Mammary epithelial cell (primary cell): ENCODE results near the gene ARID3B.

Experiments used
- CTCF ChIP-seq, 2 donors: IDR thresholded peaks in 1 of 2; conservative IDR thresholded peaks in 1 of 2; 2 replicates each; pipeline ENCODE4 v1.5.1; 2011 to 2012; ENCODE audit warnings: inconsistent platforms in 2 of 2, low read length in 2 of 2, mild to moderate bottlenecking in 2 of 2, control low read depth in 1 of 2, low read depth in 1 of 2; ENCODE audit not compliant: insufficient read depth in 1 of 2; ENCODE audit errors: extremely low read depth in 1 of 2
- EZH2 ChIP-seq: IDR thresholded peaks from 2 replicates; pipeline ENCODE4 v1.6.1; 2012; ENCODE audit warnings: low read length, inconsistent platforms, borderline replicate concordance

DNA sequence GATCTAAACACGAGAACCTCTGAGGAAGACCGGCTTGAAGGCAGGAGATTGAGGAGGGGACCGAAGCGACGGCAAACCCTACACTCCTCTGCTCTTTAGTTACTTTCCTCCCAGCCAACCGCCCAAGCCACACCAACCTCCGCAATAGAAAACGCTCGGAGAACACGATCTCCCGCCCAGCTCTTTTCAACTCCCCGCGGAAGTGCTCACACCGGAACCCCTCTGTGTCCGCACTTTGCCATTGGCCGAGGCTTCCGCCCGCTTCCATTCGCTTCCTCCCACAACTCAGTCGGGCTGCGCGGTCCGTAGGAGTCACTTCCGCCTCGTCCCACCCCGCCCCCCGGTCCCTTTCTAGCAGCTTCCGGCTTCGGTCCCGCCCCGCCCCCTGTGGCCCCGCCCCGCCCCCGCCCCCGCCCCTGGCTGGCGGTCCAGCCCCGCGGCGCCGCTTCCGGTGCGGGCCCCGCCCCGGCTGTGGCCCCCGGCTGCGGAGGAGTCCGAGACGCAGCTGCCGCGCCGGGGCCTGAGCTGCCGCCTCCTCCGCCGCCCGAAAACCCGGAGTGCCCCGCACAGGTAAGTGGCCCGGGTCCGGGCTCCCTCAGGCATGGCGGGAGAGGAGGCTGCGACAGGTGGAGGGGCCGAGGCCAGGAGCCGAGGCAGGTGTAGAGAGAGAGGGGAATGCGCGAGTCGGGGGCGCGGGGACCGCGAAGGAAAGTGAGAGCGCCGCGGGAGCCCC is at the start of gene ARID3B:
- TF ChIP-seq EZH2 (no peak), CTCF (conservative IDR thresholded peaks at IDR 0.05 in 1 of 2, IDR thresholded peaks at IDR 0.05 in 1 of 2; ENCODE audit: extremely low read depth in 1 of 2, insufficient read depth in 1 of 2, low read depth in 1 of 2, low read length in 2 of 2) (no peak)
